ENCODE results near the gene TBL1XR1. TPM values are rescaled to one million over a fixed set of nuclear protein-coding genes. Genes with fewer than 3 reads are reported as not detected.

Gene TBL1XR1
- total RNA-seq, 1 experiment from 2014 or later = 175 TPM

DNA sequence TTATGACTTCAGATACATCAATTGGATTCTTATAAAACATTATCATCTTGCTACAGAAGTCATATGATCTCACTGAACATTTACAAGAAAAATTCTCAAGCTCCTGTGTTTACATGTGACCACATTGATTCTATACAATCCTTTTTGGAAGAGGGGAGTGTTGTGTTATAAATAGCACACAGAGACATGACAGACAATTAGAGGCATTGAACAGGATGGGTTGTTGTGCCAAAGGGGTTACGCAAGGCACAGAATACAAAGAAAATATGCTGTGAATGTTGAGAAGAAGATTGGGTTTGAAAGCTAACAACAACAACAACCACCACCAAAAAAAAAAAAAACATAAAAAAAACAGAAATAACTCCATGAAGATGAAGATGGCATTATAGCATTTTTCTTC lies 32.5 kb upstream of the TBL1XR1 start:
- H2AK5ac ChIP-seq (ENCODE audit: insufficient read length, low read length) = no peak overlapping the region
- H3K79me2 ChIP-seq (ENCODE audit: insufficient read depth, low read length) = no peaks in the 10 kb centered on the region
- no peaks in the 10 kb centered on the region for H3K23me2 ChIP-seq (ENCODE audit: insufficient read length, low read depth, low read length, poor library complexity, severe bottlenecking)
- no peaks in the 10 kb centered on the region for H3K4me1 ChIP-seq (ENCODE audit: insufficient read depth, low read length)
- H3T11ph ChIP-seq (ENCODE audit: low read length) = no peak overlapping the region
- no peak overlapping the region for H3K9ac ChIP-seq (ENCODE audit: extremely low read depth, insufficient read length, low read length)
- H2BK15ac ChIP-seq (ENCODE audit: low read depth, low read length) = no peak overlapping the region
- H3K79me1 ChIP-seq (ENCODE audit: insufficient read depth, low read depth, low read length, poor library complexity, severe bottlenecking) = no peaks in the 10 kb centered on the region
- no peaks in the 10 kb centered on the region for H4K20me1 ChIP-seq (ENCODE audit: control insufficient read depth, insufficient read depth, insufficient read length)
- H2BK120ac ChIP-seq (ENCODE audit: low read depth, low read length, poor library complexity, severe bottlenecking) = no peak overlapping the region
- H3K4ac ChIP-seq (ENCODE audit: low read depth, low read length) = no peak overlapping the region
- H2AFZ ChIP-seq (ENCODE audit: low read length) = no peak overlapping the region
- no peak overlapping the region for H2BK12ac ChIP-seq (ENCODE audit: insufficient read length, low read depth, low read length)
- Mint-ChIP-seq H3K36me3 (ENCODE audit: insufficient read depth in 1 of 3, low read depth in 3 of 3) (peaks cover 12 to 25% (median 13%) of the 10 kb centered on the region in 3 experiments), H3K27ac (no peak overlapping the region), H3K4me1 (peaks cover 0 to 3% of the 10 kb centered on the region in 2 experiments; a peak in 1 of 4 replicates), H3K27me3 (ENCODE audit: low read depth) (no peaks in the 10 kb centered on the region), H3K9me3 (peaks cover 15 to 22% of the 10 kb centered on the region in 2 experiments), H3K4me3 (no peak overlapping the region)
- no peak overlapping the region for H3K14ac ChIP-seq (ENCODE audit: insufficient read depth, low read length)
- no peak overlapping the region for H2BK5ac ChIP-seq (ENCODE audit: insufficient read length, low read length)
- TF ChIP-seq, protein P1, sequence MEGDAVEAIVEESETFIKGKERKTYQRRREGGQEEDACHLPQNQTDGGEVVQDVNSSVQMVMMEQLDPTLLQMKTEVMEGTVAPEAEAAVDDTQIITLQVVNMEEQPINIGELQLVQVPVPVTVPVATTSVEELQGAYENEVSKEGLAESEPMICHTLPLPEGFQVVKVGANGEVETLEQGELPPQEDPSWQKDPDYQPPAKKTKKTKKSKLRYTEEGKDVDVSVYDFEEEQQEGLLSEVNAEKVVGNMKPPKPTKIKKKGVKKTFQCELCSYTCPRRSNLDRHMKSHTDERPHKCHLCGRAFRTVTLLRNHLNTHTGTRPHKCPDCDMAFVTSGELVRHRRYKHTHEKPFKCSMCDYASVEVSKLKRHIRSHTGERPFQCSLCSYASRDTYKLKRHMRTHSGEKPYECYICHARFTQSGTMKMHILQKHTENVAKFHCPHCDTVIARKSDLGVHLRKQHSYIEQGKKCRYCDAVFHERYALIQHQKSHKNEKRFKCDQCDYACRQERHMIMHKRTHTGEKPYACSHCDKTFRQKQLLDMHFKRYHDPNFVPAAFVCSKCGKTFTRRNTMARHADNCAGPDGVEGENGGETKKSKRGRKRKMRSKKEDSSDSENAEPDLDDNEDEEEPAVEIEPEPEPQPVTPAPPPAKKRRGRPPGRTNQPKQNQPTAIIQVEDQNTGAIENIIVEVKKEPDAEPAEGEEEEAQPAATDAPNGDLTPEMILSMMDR (conservative IDR thresholded peaks at IDR 0.05) = no peak
- no peak for DNase-seq
- H4K8ac ChIP-seq (replicated peaks; ENCODE audit: insufficient read length, low read depth, low read length) = no peak overlapping the region
- H3K27me3 ChIP-seq (ENCODE audit: insufficient read depth, low read length) = no peaks in the 10 kb centered on the region
- no peak overlapping the region for H2BK20ac ChIP-seq (ENCODE audit: low read depth, low read length, poor library complexity, severe bottlenecking)
- H3K23ac ChIP-seq (ENCODE audit: insufficient read length, low read depth, low read length) = no peak overlapping the region
- H3K4me2 ChIP-seq (ENCODE audit: insufficient read depth, insufficient read length, low read length) = no peak overlapping the region
- no CpG with 5 or more reads among the region's 1 CpG for WGBS (ENCODE audit: extremely low coverage, insufficient read length, low lambda C conversion rate)
- H3K56ac ChIP-seq (ENCODE audit: insufficient read length, low read depth, low read length) = no peak overlapping the region
- H3K27ac ChIP-seq (ENCODE audit: insufficient read length, low read depth, low read length) = no peak overlapping the region
- H3K9me3 ChIP-seq (ENCODE audit: control insufficient read depth, low read depth, low read length) = no peaks in the 10 kb centered on the region
- H3K18ac ChIP-seq (ENCODE audit: insufficient read length, low read depth, low read length) = no peak overlapping the region
- no peak overlapping the region for H4K5ac ChIP-seq (ENCODE audit: insufficient read length, low read depth, low read length)
- no peak overlapping the region for H4K91ac ChIP-seq (ENCODE audit: insufficient read length, low read depth, low read length)

Data from H9 (cell line).